GM19395 (cell line): ENCODE measurements around the gene FBXW4.

Experiments used
- ATAC-seq: cut with Tn5 transposase; IDR thresholded peaks from one replicate; pipeline ENCODE4 v1.9.1; 2021; ENCODE audit warnings: mild to moderate bottlenecking, moderate library complexity; ENCODE audit not compliant: unreplicated experiment

FBXW4 gene, protein sequence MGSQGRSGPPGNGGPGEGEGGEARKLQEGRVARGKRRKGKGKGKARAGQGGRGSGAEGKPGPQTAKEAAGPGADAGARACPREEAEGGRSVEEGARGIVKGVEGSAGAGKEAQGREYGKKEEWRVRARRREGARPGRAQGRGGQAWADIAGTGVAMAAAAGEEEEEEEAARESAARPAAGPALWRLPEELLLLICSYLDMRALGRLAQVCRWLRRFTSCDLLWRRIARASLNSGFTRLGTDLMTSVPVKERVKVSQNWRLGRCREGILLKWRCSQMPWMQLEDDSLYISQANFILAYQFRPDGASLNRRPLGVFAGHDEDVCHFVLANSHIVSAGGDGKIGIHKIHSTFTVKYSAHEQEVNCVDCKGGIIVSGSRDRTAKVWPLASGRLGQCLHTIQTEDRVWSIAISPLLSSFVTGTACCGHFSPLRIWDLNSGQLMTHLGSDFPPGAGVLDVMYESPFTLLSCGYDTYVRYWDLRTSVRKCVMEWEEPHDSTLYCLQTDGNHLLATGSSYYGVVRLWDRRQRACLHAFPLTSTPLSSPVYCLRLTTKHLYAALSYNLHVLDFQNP

DNA sequence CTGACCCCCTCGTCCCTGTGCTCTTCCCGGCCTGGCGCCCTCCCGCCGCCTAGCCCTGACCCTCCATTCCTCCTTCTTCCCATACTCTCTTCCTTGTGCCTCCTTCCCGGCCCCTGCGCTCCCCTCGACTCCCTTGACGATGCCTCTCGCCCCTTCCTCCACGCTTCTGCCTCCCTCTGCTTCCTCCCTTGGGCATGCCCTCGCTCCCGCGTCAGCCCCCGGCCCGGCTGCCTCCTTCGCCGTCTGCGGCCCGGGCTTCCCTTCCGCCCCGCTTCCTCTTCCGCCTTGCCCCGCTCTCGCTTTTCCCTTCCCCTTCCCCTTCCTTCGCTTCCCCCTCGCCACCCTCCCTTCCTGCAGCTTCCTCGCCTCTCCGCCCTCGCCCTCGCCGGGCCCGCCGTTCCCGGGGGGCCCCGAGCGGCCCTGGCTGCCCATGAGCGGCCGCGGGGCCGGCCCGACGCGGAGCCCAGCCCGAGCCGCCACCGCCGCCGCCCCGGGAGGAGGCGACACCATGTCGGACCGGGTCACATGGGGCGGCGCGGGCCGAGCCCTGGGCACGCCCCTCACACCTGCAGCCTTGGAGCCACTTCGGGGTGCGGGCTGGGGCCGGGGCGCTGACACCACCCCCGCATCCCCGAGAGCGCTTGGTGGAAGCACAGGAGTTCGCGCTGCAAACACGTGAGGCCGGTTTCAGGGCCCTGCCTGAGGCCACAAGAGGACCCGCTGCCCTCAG lies at the start of gene FBXW4:
TSS of gene FBXW4 (minus strand) at position 497 of the 730 bp plus-strand sequence. CDS start at position 432, 65 bp downstream.
- peak; percentile 65 for ATAC-seq

DNA sequence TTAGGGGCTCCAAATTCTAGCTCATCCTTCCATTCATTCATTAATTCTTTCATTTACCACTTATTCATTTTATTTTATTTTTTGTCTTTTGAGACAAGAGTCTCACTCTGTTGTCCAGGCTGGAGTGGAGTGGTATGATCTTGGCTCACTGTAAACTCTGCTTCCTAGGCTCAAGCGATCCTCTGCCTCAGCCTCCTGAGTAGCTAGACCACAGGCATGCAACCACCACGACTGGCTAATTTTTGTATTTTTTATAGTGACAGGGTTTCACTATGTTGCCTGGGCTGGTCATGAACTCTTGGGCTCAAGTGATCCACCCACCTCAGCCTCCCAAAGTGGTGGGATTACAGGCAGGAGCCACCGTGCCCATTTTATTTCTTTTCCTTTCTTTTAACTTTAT lies 49.3 kb upstream of the FBXW4 start:
- no peak for ATAC-seq

DNA sequence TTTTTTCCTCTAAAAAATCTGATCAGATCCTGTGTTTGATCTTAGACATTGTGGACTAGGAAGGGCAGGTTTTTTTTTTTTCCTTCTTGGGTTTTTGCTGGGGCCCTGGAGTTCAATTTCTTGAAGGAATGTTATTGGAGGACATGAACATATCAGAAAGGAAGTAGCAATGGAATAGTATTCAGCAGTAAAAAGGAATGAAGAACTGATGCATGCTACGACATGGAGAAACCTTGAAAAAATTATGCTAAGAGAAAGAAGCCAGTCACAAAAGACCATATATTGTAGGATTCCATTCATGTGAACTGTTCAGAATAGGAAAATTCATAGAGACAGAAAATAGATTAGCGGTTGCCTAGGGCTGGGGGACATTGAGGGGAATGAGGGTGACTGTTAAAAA lies 47.0 kb upstream of the FBXW4 start:
- ATAC-seq, result no peak

DNA sequence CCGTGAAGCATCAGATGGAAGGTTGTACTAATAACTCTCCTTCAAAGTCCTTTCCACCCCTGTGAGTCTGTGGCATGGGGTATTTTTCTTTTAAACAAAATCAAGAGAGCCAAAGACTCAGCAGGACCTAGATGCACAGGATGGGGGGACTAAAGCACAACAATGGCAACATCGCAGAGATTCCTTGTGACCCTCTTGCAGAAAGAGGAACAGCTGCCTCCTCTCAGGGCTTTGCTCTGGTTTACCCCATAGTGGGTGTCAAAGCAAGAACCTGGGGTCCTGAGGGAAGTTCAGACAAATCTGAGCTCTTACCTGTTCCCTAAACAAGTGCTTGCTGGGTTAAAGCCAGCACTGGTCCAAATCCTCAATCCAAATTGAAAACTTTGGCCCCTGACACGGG lies 41.7 kb upstream of the FBXW4 start:
- ATAC-seq, result no peak

DNA sequence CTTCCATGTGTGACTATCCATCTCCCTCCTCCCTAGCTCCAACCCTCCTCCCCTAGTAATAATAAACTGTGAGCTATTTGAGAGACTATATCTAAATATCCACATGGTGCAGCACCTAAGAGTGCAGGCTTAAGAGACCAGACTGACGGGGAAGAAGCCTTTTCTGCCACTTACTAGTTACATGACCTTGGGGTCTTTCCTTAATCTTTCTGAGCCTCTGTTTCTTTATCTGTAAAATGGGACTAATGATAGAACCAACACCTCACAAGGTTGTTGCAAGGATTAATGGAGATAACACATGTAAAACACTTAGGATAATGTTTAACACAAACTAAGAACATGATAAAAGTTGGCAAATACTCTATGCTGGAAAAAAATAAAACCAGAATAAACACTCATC lies 37.1 kb upstream of the FBXW4 start:
- ATAC-seq, result no peak

DNA sequence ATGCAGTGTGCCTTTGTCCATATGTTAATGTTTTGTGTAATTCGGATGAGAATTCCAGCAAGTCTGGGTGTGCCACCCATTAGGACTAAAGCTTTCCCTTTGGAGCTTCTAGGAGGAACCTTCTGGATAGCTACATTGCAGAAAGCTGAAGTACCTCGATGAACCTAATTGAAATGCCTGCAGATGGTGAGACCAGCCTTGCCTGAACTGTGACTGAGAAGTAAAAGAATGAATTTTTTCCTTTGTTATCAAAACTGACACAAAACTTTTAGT lies 31.1 kb upstream of the FBXW4 start:
- ATAC-seq, result no peak

DNA sequence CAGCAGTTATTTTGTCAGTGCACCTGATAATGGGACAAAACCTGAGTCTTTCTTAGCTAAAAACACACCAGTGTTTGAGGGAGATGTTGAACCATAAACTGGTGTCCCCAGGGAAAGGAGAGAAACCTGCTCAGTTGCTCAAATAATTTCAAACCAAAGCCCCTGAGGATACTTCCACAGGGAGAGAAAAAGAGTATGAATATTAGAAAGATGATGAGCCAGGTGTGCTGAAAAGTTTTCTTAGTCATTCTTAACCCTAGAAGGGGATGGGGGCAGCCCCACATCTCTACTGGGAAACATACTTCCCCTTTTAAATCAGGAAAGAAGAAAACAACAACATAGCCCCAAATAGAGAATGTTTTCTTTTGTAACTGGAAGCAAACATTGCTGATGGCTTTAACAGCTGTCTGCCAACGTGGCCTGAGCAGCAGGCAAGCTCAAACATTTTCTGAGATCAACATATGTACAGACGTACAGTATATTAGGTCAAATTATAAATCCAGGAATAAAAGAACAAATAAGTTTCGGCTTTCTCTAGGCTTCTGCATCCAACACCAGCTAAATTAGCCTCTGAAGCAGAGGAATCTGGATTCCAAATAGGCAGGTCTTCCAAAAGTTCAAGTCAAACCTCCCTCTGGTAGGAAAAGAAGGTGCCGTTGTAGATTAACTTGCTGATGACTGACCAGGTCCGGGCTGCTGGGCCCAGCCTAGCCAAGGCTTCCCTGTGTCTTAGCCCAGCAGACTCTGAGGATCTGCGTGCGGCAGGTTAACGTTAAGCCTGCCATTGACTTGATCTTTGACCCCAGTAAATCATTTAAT lies 30.5 kb upstream of the FBXW4 start:
- ATAC-seq, result peak; percentile 46

DNA sequence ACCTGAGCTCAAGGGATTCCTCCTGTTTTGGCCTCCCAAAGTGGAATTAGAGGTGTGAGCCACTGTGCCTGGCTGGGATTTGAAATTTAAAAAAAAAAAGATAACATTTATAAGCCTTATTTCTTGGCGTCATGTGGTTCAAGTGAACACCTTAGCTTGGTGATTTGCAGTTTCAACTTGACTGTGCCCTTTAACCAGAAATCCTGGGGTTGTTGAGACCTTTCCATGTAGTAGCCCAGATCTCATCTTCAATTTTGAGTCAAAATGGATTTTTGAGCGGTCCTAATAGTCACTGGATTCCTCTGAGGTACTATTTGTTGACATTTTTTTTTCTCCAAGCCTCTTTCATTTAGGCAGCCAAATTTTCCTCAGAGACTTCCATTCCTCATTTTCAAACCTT lies 29.5 kb upstream of the FBXW4 start:
- no peak for ATAC-seq

DNA sequence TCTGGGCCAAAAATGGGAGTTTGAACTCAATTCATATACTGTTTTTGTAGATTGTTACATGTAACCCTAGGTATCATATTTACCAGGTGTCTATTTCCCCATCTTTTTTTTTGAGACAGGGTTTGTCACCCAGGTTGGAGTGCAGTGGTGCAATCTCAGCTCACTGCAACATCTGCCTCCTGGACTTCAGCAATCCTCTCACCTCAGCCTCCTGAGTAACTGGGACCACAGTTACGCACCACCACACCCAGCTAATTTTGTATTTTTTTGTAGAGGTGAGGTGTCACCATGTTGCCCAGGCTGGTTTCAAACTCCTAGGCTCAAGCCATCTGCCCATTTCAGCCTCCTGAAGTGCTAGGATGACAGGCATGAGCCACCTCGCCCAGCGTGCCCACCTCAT lies 28.2 kb upstream of the FBXW4 start:
- no peak for ATAC-seq

DNA sequence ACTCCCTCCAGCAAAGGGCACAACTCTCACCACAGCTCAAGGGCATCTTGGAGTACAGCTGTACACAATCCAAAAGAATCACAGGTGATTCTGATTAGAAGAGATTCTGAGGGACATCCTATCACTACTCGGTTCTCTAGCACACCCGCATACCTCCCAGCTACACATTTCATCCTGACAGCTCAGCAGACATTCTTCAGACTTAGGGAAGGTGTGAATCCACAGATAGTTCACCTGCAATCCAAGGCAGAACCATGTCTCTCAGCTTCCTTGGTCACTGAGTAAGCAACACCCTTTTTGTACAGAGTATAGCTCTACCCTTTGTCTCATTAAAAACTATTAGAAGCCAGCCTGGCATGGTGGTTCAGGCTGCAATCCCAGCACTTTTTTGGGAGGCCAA lies 26.8 kb upstream of the FBXW4 start:
- ATAC-seq, result no peak

DNA sequence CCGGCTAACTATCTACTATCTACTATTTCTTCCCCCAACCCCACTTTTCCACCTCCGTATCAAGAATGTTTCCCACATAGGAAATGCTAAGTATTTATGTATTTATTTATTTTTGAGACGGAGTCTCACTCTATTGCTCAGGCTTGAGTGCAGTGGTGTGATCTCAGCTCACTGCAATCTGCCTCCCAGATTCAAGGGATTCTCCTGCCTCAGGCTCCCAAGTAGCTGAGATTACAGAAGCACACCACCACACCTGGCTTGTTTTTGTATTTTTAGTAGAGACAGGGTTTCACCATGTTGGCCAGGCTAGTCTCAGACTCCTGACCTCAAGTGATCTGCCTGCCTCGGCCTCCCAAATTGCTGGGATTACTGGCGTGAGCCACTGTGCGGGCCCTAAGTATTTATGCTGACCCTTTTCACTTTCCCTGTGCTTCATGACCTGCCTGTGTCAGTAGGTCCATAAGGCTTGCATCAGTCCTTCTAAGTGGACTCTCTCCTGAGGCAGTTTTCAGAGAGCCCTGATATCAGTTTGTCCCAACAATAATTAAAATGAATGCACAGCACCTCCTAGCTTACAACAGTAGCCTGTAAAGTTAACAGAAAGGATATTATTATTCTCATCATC lies 25.7 kb upstream of the FBXW4 start:
- no peak for ATAC-seq

DNA sequence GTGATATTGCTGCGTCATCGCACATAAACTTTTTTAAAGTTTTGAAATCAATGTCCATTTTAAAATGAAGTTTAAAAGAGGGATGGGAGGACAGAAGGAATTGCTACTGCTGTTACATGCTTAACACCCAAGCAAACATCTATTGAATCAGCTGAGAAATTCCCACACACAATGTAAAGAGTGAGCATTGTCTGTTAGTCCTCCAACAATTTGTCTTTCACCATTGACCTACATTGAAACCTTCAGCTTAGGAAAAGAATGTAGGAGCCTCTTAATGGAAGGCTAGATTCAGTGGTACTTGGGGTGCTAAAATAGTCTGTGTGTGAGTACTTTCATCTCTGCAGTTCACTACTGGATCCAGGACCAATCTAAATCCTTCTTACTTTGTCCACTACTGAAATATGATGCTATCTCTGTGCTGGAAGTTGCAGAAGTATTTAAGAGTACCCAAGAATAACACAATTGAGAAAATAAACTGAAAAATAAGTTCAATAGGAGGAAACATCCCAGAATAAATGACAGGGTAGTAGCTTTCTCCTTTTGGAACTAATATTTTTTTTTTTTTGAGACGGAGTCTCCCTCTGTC lies 23.8 kb upstream of the FBXW4 start:
- no peak for ATAC-seq

DNA sequence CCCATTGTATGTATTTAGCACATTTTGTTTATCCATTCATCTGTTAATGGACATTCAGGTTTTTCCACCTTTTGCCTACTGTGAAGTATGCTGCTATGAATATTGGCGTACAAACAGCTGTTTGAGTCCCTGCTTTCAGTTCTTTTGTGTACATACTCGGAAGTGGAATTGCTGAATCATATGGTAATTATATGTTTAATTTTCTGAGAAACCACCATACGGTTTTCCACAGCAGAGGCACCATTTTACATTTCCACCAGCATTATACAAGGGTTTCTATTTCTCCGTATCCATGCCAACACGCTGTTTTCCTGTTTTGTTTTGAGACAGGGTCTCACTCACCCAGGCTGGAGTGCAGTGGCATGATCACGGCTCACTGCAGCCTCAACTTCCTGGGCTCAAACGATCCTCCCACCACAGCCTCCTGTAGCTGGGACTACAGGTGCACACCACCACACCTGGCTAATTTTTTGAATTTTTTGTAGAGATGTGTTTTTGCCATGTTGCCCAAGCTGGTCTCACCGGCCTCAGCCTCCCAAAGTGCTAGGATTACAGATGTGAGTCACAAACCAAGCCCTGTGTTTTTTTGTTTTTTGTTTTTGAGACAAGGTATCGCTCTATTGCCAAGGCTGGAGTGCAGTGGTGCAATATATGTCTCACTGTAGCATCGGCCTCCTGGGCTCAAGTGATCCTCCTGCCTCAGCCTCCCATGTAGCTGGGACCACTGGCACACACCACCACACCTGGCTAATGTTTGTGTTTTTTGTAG lies 22.1 kb upstream of the FBXW4 start:
- ATAC-seq, result no peak

DNA sequence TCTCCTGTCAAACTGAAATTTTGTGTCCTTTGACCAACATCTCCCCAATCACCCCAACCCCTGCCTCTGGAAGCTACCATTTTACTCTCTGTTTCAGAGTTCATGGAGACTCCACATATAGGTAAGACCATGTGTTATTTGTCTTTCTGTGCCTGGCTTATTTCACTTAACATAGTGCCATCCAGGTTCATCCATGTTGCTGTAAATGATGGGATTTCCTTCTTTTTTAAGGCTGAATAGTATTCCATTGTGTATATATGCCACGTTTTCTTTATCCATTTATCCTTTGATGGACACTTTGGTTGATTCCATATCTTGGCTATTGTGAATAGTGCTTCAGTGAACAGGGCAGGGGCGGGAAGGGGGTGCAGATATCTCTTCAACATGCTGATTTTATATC lies 18.0 kb upstream of the FBXW4 start:
- no peak for ATAC-seq

DNA sequence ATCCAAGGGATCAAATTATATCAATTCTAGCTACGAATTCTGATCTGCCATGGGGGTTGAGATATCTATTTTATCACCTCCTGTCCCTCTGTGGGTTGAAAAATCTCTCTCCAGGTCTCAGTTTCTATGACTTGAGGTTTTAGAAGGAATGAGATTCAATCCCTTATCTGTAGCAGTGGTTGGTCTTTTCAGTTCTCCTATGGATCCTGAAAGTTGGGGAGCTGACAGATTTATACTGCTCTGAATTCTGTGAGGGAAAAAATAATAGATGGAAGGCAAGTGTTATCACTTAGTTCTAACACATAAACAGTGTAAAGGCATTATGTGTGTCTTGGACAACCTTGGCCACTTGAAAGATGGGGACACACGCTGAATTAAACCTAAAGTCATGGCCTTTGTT lies 15.8 kb upstream of the FBXW4 start:
- no peak for ATAC-seq

DNA sequence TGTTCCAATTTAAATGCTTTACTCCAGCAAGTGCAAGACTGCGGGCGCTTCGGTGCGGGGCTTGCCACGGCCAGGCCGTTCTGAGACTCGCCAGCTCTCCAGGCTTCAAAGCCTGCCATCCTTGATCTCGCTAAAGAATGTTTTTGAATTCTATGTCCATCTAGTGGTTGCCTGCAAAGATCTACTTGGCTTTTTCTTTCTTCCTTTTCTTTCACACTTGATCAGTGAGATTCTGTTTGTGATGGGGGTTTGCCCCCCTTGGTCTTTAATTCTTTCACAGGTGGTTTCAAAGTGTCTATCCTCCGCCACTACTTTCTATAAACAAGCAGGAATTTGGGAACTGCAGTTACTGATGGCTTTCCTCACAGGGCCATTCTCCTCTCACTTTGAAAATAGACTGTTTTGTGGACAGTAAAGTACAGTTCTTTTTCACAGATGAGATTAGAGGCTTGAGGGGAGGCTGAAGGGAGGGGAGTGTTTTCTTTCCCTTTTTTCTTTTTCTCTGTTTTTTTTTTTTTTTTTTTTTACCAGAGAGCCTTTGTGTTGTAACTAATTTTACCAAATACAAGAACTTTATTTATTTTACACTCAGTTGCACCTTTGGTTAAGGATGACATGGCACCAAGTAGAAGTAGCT lies 15.2 kb upstream of the FBXW4 start:
- no peak for ATAC-seq

DNA sequence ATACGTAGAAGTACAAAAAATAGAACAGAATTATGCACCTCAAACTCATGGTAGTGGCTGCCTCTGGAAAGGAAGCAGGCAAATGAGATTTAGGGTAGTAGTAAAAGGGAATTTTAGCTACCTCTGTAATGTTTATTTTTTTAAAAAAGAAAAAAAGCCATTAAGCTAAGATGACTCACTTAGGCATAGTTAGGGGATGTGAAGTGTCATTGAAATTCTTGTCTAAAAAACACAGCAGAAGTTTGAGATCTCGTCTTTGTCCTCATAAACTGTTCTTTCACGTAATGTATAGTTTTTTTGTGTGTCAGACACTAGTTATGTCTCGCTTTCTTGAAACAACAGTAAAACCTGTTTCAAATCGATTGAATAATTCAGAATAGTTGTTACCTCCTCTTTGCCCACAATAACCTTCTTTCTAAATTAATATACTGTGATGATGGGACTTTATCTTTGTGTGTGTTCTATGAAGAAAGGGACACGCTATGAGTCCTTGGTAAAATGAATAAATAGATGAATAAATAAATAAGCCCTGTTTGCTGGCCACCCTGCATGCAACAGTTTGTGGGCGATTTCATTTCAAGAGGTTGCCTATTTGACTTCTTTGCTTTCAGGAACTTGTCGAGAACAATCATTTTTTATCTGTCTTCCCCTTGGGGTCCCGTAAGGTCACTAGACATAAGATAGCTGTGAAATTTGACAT lies 14.5 kb upstream of the FBXW4 start:
- no peak for ATAC-seq

DNA sequence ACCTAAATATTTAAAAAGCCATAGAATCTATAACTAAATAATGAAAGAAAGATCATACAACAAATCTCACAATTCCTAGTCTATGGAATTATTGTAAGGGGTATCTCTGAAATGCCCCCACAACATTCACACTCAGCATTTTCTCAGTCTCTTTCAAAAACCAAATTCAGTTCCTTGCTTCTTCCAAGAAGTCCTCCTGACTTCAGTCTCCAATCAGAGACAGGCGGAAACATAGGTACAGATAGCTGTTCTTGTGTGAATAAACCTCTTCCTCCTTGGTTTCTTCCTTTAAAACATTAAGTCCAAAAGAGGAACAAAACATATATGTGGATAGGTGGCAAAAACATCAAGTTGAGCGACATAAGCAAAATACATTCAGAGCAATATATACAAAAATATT lies 13.9 kb upstream of the FBXW4 start:
- no peak for ATAC-seq

DNA sequence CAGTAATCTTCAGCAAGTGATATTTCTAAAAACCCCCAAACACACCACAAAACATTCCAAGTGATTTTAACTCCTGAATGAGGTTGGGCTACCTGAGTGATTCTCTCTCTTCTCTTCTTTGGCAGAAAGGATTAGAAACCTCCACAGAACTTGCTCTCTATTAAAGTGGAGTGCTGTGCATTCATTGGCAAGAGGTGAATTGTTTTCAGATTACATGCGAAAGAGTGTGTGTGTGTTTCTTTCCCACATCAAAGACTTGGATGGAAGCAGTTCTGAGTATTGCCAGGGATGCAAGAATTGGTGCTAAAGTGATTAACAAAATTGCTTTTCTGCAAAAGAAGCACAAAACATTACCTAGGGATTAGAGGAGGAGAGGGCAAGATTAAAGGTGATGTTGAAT lies 13.1 kb upstream of the FBXW4 start:
- ATAC-seq, result no peak
